Panc1 (cell line): Measurements from ENCODE around the gene PNMA1. TPM values are rescaled to one million over a fixed set of nuclear protein-coding genes. Genes with fewer than 3 reads are reported as not detected.
A peak's percentile ranks its signal among the peaks of the same experiment; 100 is the strongest.

ENCODE experiments used
- ATAC-seq: fragments of 200-7000 bp; cut with Tn5 transposase; 2 replicates; pipeline ENCODE4 v1.9.1; 2020; ENCODE audit warnings: mild to moderate bottlenecking, moderate library complexity
- BruUV-seq: library from RNA; stranded (reverse); fragments of 400-500 nt; replicated peaks from 2 replicates; lab custom pipeline; 2021; lab: Mats Ljungman, UMichigan
- CTCF ChIA-PET: fragments of 300-600 bp; sonication (Branson Sonifier 250); formaldehyde crosslinking; loops from one replicate; lab custom pipeline; 2022; ENCODE audit warnings: antibody characterized with exemption; lab: Charles Lee
- POLR2A ChIA-PET: fragments of 300-600 bp; sonication (Branson Sonifier 250); formaldehyde crosslinking; loops from one replicate; lab custom pipeline; 2022; ENCODE audit warnings: antibody characterized with exemption; lab: Charles Lee
- DNase-seq: peaks from one replicate; pipeline ENCODE4 v3.0.0-alpha.2; 2010; ENCODE audit warnings: low read depth, low spot score
- H3K27ac ChIP-seq: 2 replicates; pipeline ENCODE4 v1.5.1; 2011; ENCODE audit warnings: mild to moderate bottlenecking, low read length, inconsistent platforms
- H3K27me3 ChIP-seq: fragments of 200-500 bp; sonication (Bioruptor generic); 2 replicates; pipeline ENCODE4 v1.6.0; 2014; ENCODE audit warnings: low read length, inconsistent platforms; ENCODE audit not compliant: control insufficient read depth, insufficient read depth
- H3K36me3 ChIP-seq: fragments of 200-500 bp; sonication (Bioruptor generic); 2 replicates; pipeline ENCODE4 v1.5.1; 2014; ENCODE audit warnings: inconsistent platforms, mild to moderate bottlenecking, low read length, moderate library complexity; ENCODE audit not compliant: control insufficient read depth, insufficient read depth
- H3K4me1 ChIP-seq: 2 replicates; pipeline ENCODE4 v1.5.1; 2011; ENCODE audit warnings: inconsistent platforms, mild to moderate bottlenecking, low read length, moderate library complexity; ENCODE audit not compliant: control insufficient read depth, insufficient read depth
- H3K4me3 ChIP-seq, 2 experiments: 2 replicates each; pipeline ENCODE4 v1.5.1; 2011 to 2012; ENCODE audit warnings: low read depth in 2 of 2, low read length in 2 of 2, mild to moderate bottlenecking in 2 of 2, inconsistent platforms in 1 of 2, moderate library complexity in 1 of 2
- H3K9me3 ChIP-seq: fragments of 200-500 bp; sonication (Bioruptor generic); 2 replicates; pipeline ENCODE4 v1.5.1; 2014; ENCODE audit warnings: low read depth, mild to moderate bottlenecking, inconsistent platforms, low read length, moderate library complexity; ENCODE audit not compliant: control insufficient read depth, insufficient read depth
- CTCF ChIP-seq: fragments of 450-650 bp; IDR thresholded peaks from 2 replicates; pipeline ENCODE4 v1.5.1; 2017; ENCODE audit warnings: mild to moderate bottlenecking
- POLR2AphosphoS5 ChIP-seq: IDR thresholded peaks from 2 replicates; pipeline ENCODE4 v1.6.1; 2012; ENCODE audit warnings: mild to moderate bottlenecking, low read depth, low read length, moderate library complexity
- SIN3A ChIP-seq: IDR thresholded peaks from 2 replicates; pipeline ENCODE4 v1.6.1; 2012; ENCODE audit warnings: low read depth, mild to moderate bottlenecking, low read length, moderate library complexity, borderline replicate concordance; ENCODE audit not compliant: insufficient read depth
- TCF7L2 ChIP-seq: IDR thresholded peaks from 2 replicates; pipeline ENCODE4 v1.6.1; 2011; ENCODE audit warnings: mild to moderate bottlenecking, low read depth, low read length, inconsistent platforms
- in situ Hi-C: cut with HindIII; loops from 2 replicates; pipeline ENCODE4 v1.10.0; 2016; ENCODE audit warnings: low sequenced_read_pairs, low pct_unique_long_range_greater_than_20kb
- intact Hi-C: fragments of 100-400 bp; cut with micrococcal nuclease; formaldehyde crosslinking; loops from one replicate; pipeline ENCODE4 v1.10.0; 2022; ENCODE audit not compliant: unreplicated experiment
- total RNA-seq: library from RNA; stranded (reverse); gene quantifications from one replicate; pipeline ENCODE4 v1.2.1, GENCODE V29; 2021; ENCODE audit not compliant: unreplicated experiment
- TF ChIP-seq, protein P1 (sequence below), 2 experiments: IDR thresholded peaks; 2 replicates each; pipeline ENCODE4 v1.6.1; 2011 to 2012; ENCODE audit warnings: low read depth in 2 of 2, control low read depth in 1 of 2, low read length in 1 of 2, mild to moderate bottlenecking in 1 of 2, moderate library complexity in 1 of 2; ENCODE audit not compliant: insufficient read depth in 1 of 2

PNMA1 gene
- total RNA-seq, 1 experiment from 2014 or later, result 49.7 TPM

- no peaks in the 10 kb centered on the region for H3K9me3 ChIP-seq
- in situ Hi-C loops (no loop called here), intact Hi-C loops (no loop called here)
- ATAC-seq, result no peak
- no peak overlapping the region for H3K4me3 ChIP-seq
- peak overlapping the region; percentile 45; the same call in 1 of the 2 replicates for H3K27ac ChIP-seq
- DNase-seq, result no peak
- H3K36me3 ChIP-seq, result peaks cover 20% of the 10 kb centered on the region
- BruUV-seq, result no TSS peak
- CTCF ChIA-PET, result no interaction called here
- peaks cover 47% of the 10 kb centered on the region for H3K4me1 ChIP-seq
- TF ChIP-seq CTCF (no peak), POLR2AphosphoS5 (no peak), TCF7L2 (no peak), SIN3A (no peak)
- TF ChIP-seq, protein P1, sequence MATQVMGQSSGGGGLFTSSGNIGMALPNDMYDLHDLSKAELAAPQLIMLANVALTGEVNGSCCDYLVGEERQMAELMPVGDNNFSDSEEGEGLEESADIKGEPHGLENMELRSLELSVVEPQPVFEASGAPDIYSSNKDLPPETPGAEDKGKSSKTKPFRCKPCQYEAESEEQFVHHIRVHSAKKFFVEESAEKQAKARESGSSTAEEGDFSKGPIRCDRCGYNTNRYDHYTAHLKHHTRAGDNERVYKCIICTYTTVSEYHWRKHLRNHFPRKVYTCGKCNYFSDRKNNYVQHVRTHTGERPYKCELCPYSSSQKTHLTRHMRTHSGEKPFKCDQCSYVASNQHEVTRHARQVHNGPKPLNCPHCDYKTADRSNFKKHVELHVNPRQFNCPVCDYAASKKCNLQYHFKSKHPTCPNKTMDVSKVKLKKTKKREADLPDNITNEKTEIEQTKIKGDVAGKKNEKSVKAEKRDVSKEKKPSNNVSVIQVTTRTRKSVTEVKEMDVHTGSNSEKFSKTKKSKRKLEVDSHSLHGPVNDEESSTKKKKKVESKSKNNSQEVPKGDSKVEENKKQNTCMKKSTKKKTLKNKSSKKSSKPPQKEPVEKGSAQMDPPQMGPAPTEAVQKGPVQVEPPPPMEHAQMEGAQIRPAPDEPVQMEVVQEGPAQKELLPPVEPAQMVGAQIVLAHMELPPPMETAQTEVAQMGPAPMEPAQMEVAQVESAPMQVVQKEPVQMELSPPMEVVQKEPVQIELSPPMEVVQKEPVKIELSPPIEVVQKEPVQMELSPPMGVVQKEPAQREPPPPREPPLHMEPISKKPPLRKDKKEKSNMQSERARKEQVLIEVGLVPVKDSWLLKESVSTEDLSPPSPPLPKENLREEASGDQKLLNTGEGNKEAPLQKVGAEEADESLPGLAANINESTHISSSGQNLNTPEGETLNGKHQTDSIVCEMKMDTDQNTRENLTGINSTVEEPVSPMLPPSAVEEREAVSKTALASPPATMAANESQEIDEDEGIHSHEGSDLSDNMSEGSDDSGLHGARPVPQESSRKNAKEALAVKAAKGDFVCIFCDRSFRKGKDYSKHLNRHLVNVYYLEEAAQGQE (IDR thresholded peaks at IDR 0.05; ENCODE audit: insufficient read depth in 1 of 2, low read depth in 2 of 2, low read length in 1 of 2), result no peak
- H3K27me3 ChIP-seq, result no peaks in the 10 kb centered on the region
- POLR2A ChIA-PET, result no interaction called here
Observed at GRCh38 chr14:73724696-73725095, 10.5 kb upstream of the PNMA1 start.

- DNase-seq, result no peak
- Histone ChIP-seq H3K27me3 (no peaks in the 10 kb centered on the region), H3K36me3 (peaks cover 19% of the 10 kb centered on the region), H3K9me3 (no peaks in the 10 kb centered on the region), H3K27ac (peak overlapping the region; percentile 45; the same call in 1 of the 2 replicates), H3K4me1 (peaks cover 42% of the 10 kb centered on the region), H3K4me3 (no peak overlapping the region)
- BruUV-seq, result no TSS peak
- TF ChIP-seq, protein P1 (IDR thresholded peaks at IDR 0.05; ENCODE audit: insufficient read depth in 1 of 2, low read depth in 2 of 2, low read length in 1 of 2), result no peak
- no peak for TF ChIP-seq SIN3A
- TF ChIP-seq CTCF, result no peak
- no peak for TF ChIP-seq POLR2AphosphoS5
- TF ChIP-seq TCF7L2, result no peak
- intact Hi-C loops, result no loop called here
- in situ Hi-C loops, result no loop called here
- ChIA-PET CTCF (no interaction called here), POLR2A (no interaction called here)
- peak; percentile 42; the same call in 1 of the 2 replicates for ATAC-seq
Observed at GRCh38 chr14:73723797-73724661, 9.8 kb upstream of the PNMA1 start.
